SW480 (cell line): ENCODE measurements around the gene SNX30.

ENCODE experiments used
- DNase-seq: peaks from one replicate; pipeline ENCODE4 v3.0.0-alpha.2; 2016; ENCODE audit warnings: low spot score

SNX30 gene

GRCh38 chr9:112783551-112783954, 33.0 kb downstream of the SNX30 start:
- DNase-seq = no peak

- DNase-seq = no peak
Observed at GRCh38 chr9:112784020-112784785, 33.6 kb downstream of the SNX30 start.

- DNase-seq = no peak
Observed at GRCh38 chr9:112785986-112786385, 35.4 kb downstream of the SNX30 start.

- DNase-seq = no peak
Observed at GRCh38 chr9:112786829-112787520, 36.4 kb downstream of the SNX30 start.

- DNase-seq = no peak
Observed at GRCh38 chr9:112787978-112788377, 37.4 kb downstream of the SNX30 start.

GRCh38 chr9:112789473-112789872, 38.9 kb downstream of the SNX30 start:
- no peak for DNase-seq

GRCh38 chr9:112789891-112790774, 39.6 kb downstream of the SNX30 start:
- no peak for DNase-seq

- no peak for DNase-seq
Observed at GRCh38 chr9:112792670-112793069, 42.1 kb downstream of the SNX30 start.

GRCh38 chr9:112793213-112793810, 42.8 kb downstream of the SNX30 start:
- DNase-seq = peak; percentile 74

GRCh38 chr9:112794731-112795130, 44.2 kb downstream of the SNX30 start:
- no peak for DNase-seq

- no peak for DNase-seq
Observed at GRCh38 chr9:112795921-112796320, 45.4 kb downstream of the SNX30 start.

- no peak for DNase-seq
Observed at GRCh38 chr9:112796485-112796884, 45.9 kb downstream of the SNX30 start.

- DNase-seq = no peak
Observed at GRCh38 chr9:112809351-112809848, 58.8 kb downstream of the SNX30 start.

GRCh38 chr9:112809906-112810305, 59.3 kb downstream of the SNX30 start:
- DNase-seq = no peak

GRCh38 chr9:112810696-112811490, 60.3 kb downstream of the SNX30 start:
- DNase-seq = no peak

GRCh38 chr9:112811518-112811917, 61.0 kb downstream of the SNX30 start:
- no peak for DNase-seq

- DNase-seq = no peak
Observed at GRCh38 chr9:112815868-112816267, 65.3 kb downstream of the SNX30 start.

- DNase-seq = no peak
Observed at GRCh38 chr9:112817860-112818203, 67.3 kb downstream of the SNX30 start.

- peak; percentile 65 for DNase-seq
Observed at GRCh38 chr9:112819635-112820496, 69.3 kb downstream of the SNX30 start.

- no peak for DNase-seq
Observed at GRCh38 chr9:112820881-112821280, 70.3 kb downstream of the SNX30 start.
